Gastroesophageal sphincter (tissue), 4 donors: Measurements from ENCODE around the gene CACNA2D3. TPM values are rescaled to one million over a fixed set of nuclear protein-coding genes. Genes with fewer than 3 reads are reported as not detected.

ENCODE experiments used
- ATAC-seq: fragments of 150-250 bp; one replicate; pipeline ENCODE4 v1.9.1; 2016; ENCODE audit warnings: mild to moderate bottlenecking, moderate library complexity
- H3K27ac ChIP-seq, 4 donors: fragments of 200-600 bp; sonication (generic) in 3 of 4; 1 replicate in 3 of 4; 2 replicates in 1 of 4; pipeline ENCODE4 v1.5.1; 2016 to 2019
- H3K27me3 ChIP-seq: fragments of 200-600 bp; sonication (generic); one replicate; pipeline ENCODE4 v1.5.1; 2019
- H3K36me3 ChIP-seq, 2 donors: fragments of 200-600 bp; sonication (generic); one replicate each; pipeline ENCODE4 v1.5.1; 2019; ENCODE audit warnings: control low read depth in 1 of 2
- H3K4me1 ChIP-seq, 3 donors: fragments of 200-600 bp; sonication (generic); 1 replicate in 2 of 3; 2 replicates in 1 of 3; pipeline ENCODE4 v1.5.1; 2016 to 2019; ENCODE audit warnings: control low read depth in 2 of 3
- H3K4me3 ChIP-seq, 2 donors: fragments of 200-600 bp; sonication (generic); one replicate each; pipeline ENCODE4 v1.5.1; 2019; ENCODE audit warnings: mild to moderate bottlenecking in 1 of 2, moderate library complexity in 1 of 2
- H3K9me3 ChIP-seq, 3 donors: fragments of 200-600 bp; sonication (generic); one replicate each; pipeline ENCODE4 v1.5.1; 2017 to 2019; ENCODE audit warnings: control low read depth in 2 of 3
- EP300 ChIP-seq: sonication (generic); formaldehyde crosslinking; IDR thresholded peaks from one replicate; pipeline ENCODE4 v1.6.1; 2017; ENCODE audit warnings: antibody characterized with exemption, mild to moderate bottlenecking
- POLR2A ChIP-seq, 2 donors: fragments of 450-650 bp; IDR thresholded peaks; one replicate each; pipeline ENCODE4 v1.6.1; 2017; ENCODE audit warnings: antibody characterized with exemption in 2 of 2, mild to moderate bottlenecking in 2 of 2, moderate library complexity in 1 of 2
- POLR2AphosphoS5 ChIP-seq: sonication (generic); formaldehyde crosslinking; IDR thresholded peaks from one replicate; pipeline ENCODE4 v1.6.1; 2017; ENCODE audit warnings: antibody characterized with exemption
- WGBS, 2 donors: methylation state at CpG; one replicate each; pipeline ENCODE4 v1.1.5; 2018; ENCODE audit warnings: low coverage in 1 of 2; 5-methylcytosine and 5-hydroxymethylcytosine counted together
- total RNA-seq, 4 donors: library from RNA; depleted of rRNA; stranded (reverse); fragments of >200 nt; gene quantifications; one replicate each; pipeline ENCODE4 v1.1.0, GENCODE V29; 2016
- TF ChIP-seq, protein P1 (sequence below), 4 experiments: fragments of 200-600 bp in 2 of 4; fragments of 450-650 bp in 2 of 4; sonication (generic) in 1 of 4; IDR thresholded peaks; one replicate each; pipeline ENCODE4 v1.5.1; 2017 to 2019; ENCODE audit warnings: antibody characterized with exemption in 4 of 4, mild to moderate bottlenecking in 2 of 4, moderate library complexity in 2 of 4

Gene CACNA2D3
- total RNA-seq, 4 donors from 2014 or later, result 0.94 to 6.5 (median 3.5) TPM

DNA sequence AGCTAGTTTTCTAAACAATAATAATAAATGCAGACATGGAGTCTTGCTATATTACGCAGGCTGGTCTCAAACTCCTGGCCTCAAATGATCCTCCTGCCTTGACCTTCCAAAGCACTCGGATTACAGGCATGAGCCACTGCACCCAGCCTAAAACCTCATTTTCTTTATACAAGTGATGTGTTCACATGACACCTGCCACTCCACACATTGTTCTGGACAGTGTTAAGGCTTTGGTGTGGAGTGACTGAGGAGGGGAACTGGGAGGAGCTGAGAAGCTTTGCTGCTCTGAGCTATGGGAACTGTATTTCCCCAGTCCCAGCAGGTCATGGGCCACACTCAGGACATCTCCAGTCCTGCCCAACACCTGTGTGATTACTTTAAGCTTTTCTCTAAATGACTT, 425.5 kb downstream of the CACNA2D3 start:
- TF ChIP-seq EP300 (no peak), POLR2A (IDR thresholded peaks at IDR 0.05) (no peak), POLR2AphosphoS5 (no peak)
- TF ChIP-seq, protein P1, sequence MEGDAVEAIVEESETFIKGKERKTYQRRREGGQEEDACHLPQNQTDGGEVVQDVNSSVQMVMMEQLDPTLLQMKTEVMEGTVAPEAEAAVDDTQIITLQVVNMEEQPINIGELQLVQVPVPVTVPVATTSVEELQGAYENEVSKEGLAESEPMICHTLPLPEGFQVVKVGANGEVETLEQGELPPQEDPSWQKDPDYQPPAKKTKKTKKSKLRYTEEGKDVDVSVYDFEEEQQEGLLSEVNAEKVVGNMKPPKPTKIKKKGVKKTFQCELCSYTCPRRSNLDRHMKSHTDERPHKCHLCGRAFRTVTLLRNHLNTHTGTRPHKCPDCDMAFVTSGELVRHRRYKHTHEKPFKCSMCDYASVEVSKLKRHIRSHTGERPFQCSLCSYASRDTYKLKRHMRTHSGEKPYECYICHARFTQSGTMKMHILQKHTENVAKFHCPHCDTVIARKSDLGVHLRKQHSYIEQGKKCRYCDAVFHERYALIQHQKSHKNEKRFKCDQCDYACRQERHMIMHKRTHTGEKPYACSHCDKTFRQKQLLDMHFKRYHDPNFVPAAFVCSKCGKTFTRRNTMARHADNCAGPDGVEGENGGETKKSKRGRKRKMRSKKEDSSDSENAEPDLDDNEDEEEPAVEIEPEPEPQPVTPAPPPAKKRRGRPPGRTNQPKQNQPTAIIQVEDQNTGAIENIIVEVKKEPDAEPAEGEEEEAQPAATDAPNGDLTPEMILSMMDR (IDR thresholded peaks at IDR 0.05), result no peak
- no peaks in the 10 kb centered on the region for H3K4me1 ChIP-seq
- 100% methylated on average over 2 of the region's 2 CpGs; no CpG with 5 or more reads in 1 of the 2 donors for WGBS, 2 donors
- no peak overlapping the region for H3K4me3 ChIP-seq
- H3K9me3 ChIP-seq, result no peaks in the 10 kb centered on the region
- no peaks in the 10 kb centered on the region for H3K27me3 ChIP-seq
- no peaks in the 10 kb centered on the region for H3K36me3 ChIP-seq
- ATAC-seq, result no peak
- no peak overlapping the region for H3K27ac ChIP-seq

DNA sequence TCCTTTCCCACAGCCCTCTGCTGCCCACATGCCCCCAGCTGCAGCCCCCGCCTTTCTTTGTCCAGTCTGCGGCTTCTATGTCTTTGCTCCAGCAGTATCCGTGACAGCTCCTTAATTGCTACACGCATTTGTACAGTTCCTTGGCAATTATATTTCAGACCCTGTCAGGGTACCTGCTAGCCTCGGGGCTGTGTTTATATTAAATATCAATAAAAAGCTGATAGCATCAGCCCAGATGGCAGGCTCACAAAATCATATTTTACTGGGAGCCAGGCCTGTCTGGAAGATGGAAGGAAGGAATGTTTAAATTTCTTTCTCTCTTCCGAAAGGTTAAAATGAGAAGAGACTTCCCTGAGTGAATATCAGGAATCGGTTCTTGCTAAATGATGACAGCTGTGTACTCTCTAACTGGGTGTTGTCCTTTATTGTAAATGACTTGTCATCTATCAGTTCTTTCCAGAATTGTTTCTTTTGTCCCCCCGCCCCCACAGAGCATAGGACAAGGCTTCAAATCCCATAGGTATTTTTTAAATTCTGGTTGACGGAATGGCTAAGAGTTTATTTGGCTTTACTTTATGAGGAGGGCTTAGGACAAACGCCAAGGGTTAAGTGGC, 427.4 kb downstream of the CACNA2D3 start:
- WGBS, 2 donors, result 68 to 78% methylated on average over 6 to 10 of the region's 10 CpGs
- no peaks in the 10 kb centered on the region for H3K4me1 ChIP-seq
- no peak for TF ChIP-seq POLR2A (IDR thresholded peaks at IDR 0.05)
- TF ChIP-seq, protein P1 (IDR thresholded peaks at IDR 0.05), result no peak
- TF ChIP-seq EP300, result no peak
- no peak for TF ChIP-seq POLR2AphosphoS5
- H3K4me3 ChIP-seq, result no peak overlapping the region
- H3K27ac ChIP-seq, result no peak overlapping the region
- no peaks in the 10 kb centered on the region for H3K27me3 ChIP-seq
- no peak for ATAC-seq
- no peaks in the 10 kb centered on the region for H3K9me3 ChIP-seq
- no peaks in the 10 kb centered on the region for H3K36me3 ChIP-seq

DNA sequence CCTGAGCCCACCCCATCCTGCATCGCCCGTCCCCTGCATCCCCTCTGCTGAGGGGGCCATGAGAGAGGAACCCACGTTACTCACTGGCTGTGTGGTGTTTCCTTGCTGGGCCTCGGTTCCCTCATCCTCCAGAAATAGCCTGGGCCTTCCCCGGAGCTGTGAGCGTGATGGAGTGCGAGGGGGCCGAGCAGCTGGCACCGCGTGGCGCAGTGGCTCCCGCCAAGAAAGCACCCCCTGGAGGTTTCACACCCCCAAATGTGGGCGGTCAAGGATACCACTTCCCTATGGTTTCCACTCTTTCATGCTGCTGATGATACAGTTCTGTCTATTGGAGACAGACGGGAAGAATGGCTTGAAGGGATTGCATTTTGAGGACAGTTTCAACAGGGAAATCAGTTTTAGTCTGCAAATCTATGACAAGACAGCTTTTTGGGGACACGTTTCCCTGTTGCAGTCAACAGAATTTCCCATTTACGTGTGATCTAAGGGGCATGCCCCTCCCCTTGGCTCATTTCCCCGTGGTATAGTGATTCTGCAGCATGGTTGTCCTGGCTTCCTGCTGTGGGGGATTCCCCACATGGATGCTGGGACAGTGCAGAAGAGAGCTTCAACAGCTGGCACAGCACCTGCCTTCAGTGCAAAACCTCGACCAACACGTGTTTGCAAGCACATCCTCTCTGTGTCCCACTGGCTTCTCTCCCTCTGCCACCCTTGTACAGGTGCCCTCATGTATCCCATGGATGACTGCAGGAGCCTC, 428.0 kb downstream of the CACNA2D3 start:
- no peaks in the 10 kb centered on the region for H3K9me3 ChIP-seq
- H3K36me3 ChIP-seq, result no peaks in the 10 kb centered on the region
- ATAC-seq, result no peak
- 67 to 78% methylated on average over 8 of the region's 19 CpGs for WGBS, 2 donors
- H3K27ac ChIP-seq, result no peak overlapping the region
- no peak for TF ChIP-seq POLR2AphosphoS5
- TF ChIP-seq EP300, result no peak
- no peak for TF ChIP-seq POLR2A (IDR thresholded peaks at IDR 0.05)
- TF ChIP-seq, protein P1 (IDR thresholded peaks at IDR 0.05), result no peak
- no peaks in the 10 kb centered on the region for H3K4me1 ChIP-seq
- no peaks in the 10 kb centered on the region for H3K27me3 ChIP-seq
- no peak overlapping the region for H3K4me3 ChIP-seq

DNA sequence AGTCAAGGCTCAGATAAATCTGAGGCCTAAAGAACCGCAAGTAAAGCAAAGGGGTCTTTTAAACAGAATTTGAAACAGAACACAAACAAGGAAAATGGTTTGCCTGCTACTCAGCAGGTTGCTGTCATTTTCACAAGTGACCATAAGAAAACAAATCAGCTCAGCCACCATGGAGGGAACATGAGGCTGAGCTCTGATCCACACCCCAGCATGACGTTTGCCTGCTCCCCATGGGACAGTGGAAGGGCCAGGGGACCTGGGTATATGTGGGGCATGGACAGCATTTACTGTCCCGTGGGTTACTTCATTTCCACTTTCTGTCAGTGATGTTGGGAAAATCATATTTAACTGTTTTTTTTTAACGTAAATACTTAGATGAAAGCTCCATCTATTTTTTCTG, 434.3 kb downstream of the CACNA2D3 start:
- no peaks in the 10 kb centered on the region for H3K4me1 ChIP-seq
- no peak for ATAC-seq
- 66 to 76% methylated on average over 4 of the region's 4 CpGs for WGBS, 2 donors
- no peak overlapping the region for H3K4me3 ChIP-seq
- no peaks in the 10 kb centered on the region for H3K36me3 ChIP-seq
- no peak overlapping the region for H3K27ac ChIP-seq
- no peak for TF ChIP-seq POLR2AphosphoS5
- TF ChIP-seq, protein P1 (IDR thresholded peaks at IDR 0.05), result no peak
- no peak for TF ChIP-seq POLR2A (IDR thresholded peaks at IDR 0.05)
- no peak for TF ChIP-seq EP300
- H3K9me3 ChIP-seq, result no peaks in the 10 kb centered on the region
- H3K27me3 ChIP-seq, result no peaks in the 10 kb centered on the region
